Heart left ventricle (tissue), 16 donors: ENCODE measurements around the gene KLK14. TPM values are rescaled to one million over a fixed set of nuclear protein-coding genes. Genes with fewer than 3 reads are reported as not detected.

ENCODE experiments used
- ATAC-seq, 4 donors: fragments of 200-7000 bp; cut with Tn5 transposase; one replicate each; pipeline ENCODE4 v1.9.1; 2020 to 2022; ENCODE audit warnings: moderate library complexity in 4 of 4, mild to moderate bottlenecking in 3 of 4, moderate number of reproducible peaks in 1 of 4
- DNase-seq, 5 donors: peaks; one replicate each; pipeline ENCODE4 v3.0.0-alpha.2; 2020
- H3K27ac ChIP-seq, 12 donors: fragments of 200-600 bp; sonication (generic) in 4 of 12; one replicate each; pipeline versions ENCODE4 v1.5.0 to v1.8.0; 2016 to 2022; ENCODE audit warnings: mild to moderate bottlenecking in 2 of 12
- H3K27me3 ChIP-seq, 9 donors: fragments of 200-600 bp; sonication (generic) in 2 of 9; one replicate each; pipeline versions ENCODE4 v1.5.1 to v1.8.0; 2016 to 2022; ENCODE audit warnings: mild to moderate bottlenecking in 3 of 9
- H3K36me3 ChIP-seq, 9 donors: fragments of 200-600 bp; sonication (generic) in 2 of 9; one replicate each; pipeline versions ENCODE4 v1.5.0 to v1.8.0; 2018 to 2022; ENCODE audit warnings: mild to moderate bottlenecking in 2 of 9
- H3K4me1 ChIP-seq, 12 donors: fragments of 200-600 bp; sonication (generic) in 4 of 12; one replicate each; pipeline versions ENCODE4 v1.5.0 to v1.8.0; 2016 to 2022; ENCODE audit warnings: mild to moderate bottlenecking in 3 of 12
- H3K4me3 ChIP-seq, 12 donors: fragments of 200-600 bp; sonication (generic) in 4 of 12; one replicate each; pipeline versions ENCODE4 v1.5.0 to v1.8.0; 2017 to 2022; ENCODE audit warnings: mild to moderate bottlenecking in 9 of 12, moderate library complexity in 4 of 12
- H3K9me3 ChIP-seq, 12 donors: fragments of 200-600 bp; sonication (generic) in 4 of 12; one replicate each; pipeline versions ENCODE4 v1.5.0 to v1.8.0; 2016 to 2022; ENCODE audit warnings: mild to moderate bottlenecking in 1 of 12
- CTCF ChIP-seq, 12 donors: fragments of 200-600 bp; sonication (generic) in 4 of 12; IDR thresholded peaks; one replicate each; pipeline versions ENCODE4 v1.5.0 to v1.8.0; 2018 to 2022; ENCODE audit warnings: antibody characterized with exemption in 12 of 12, mild to moderate bottlenecking in 5 of 12
- POLR2A ChIP-seq, 2 donors: fragments of 450-650 bp; IDR thresholded peaks; one replicate each; pipeline ENCODE4 v1.6.1; 2017; ENCODE audit warnings: antibody characterized with exemption in 2 of 2, mild to moderate bottlenecking in 2 of 2, moderate library complexity in 2 of 2
- WGBS, 4 donors: extraction: QIAGEN DNeasy Blood & Tissue Kit in 2 of 4; methylation state at CpG; one replicate each; pipeline versions ENCODE4 v1.1.5 to v1.1.7; 2013 to 2018; 5-methylcytosine and 5-hydroxymethylcytosine counted together
- intact Hi-C, 10 donors: fragments of 100-400 bp; cut with DNase I; formaldehyde crosslinking; loops; one replicate each; pipeline versions ENCODE4 v1.11.1 to v1.14.2; 2022
- polyA plus RNA-seq, 2 donors: library from polyadenylated mRNA; stranded (reverse); fragments of 200-250 nt; gene quantifications; one replicate each; pipeline ENCODE4 v1.2.3, GENCODE V29; 2013
- total RNA-seq, 9 donors: library from RNA; depleted of rRNA in 2 of 9; stranded (reverse); fragments of >200 nt in 2 of 9; fragmentation: NEBNext Ultra II Directional in 3 of 9; extraction: Animal tissue kit (Norgen Biotek cat#: 25700) in 3 of 9; gene quantifications; one replicate each; pipeline versions ENCODE4 v1.1.0 to v1.2.4, GENCODE V29; 2016 to 2023
- donor health status: ischemic (EF 13 %, LVEDD 7.1; RV severe dilation, severe dysfunction).
- donor health status: healthy with polysubstance abuse.
- donor health status: DM: no; HTN: yes; CAD: no.
- donor health status: DM: no; HTN: no; CAD: no.
- donor health status: ischemic (EF 25% LVEDD 6.9; RV normal size, moderate dysfunction).
- donor health status: ischemic (EF 25% LVEDD 5.7; RV mildly dilated, moderate dysfunction).
- donor health status: healthy.
- donor health status: DM: yes; HTN: yes; CAD: no.
- donor health status: ischemic (EF 35%, LVEDD 5.7; RV mildly dilated, moderate dysfunction).
- donor health status: nonischemic (EF 11% LVEDD 7.7; RV severe dilation, severe dysfunction).
- donor health status: DM: yes; HTN: yes; CAD: no.
- donor health status: PGD.
- donor health status: ischemic (EF 29% LVEDD 5.4; RV normal size, mild dysfunction).
- donor health status: nonischemic (EF 23%, LVEDD 6.1; RV moderate dilation, normal function).

The KLK14 gene
- total and polyA plus RNA-seq, 11 donors = 0.17 to 0.64 (median 0.33) TPM; not detected in 4

- Histone ChIP-seq H3K27ac (peak overlapping the region in 10 of 12 donors; percentile 6 to 95 (median 33)), H3K36me3 (peaks cover 0 to 6% (median 0%) of the 10 kb centered on the region in 9 donors), H3K9me3 (no peaks in the 10 kb centered on the region), H3K4me1 (peaks cover 0 to 89% (median 4%) of the 10 kb centered on the region in 12 donors), H3K4me3 (peak overlapping the region in 1 of 12 donors; percentile 27), H3K27me3 (peaks cover 0 to 25% (median 0%) of the 10 kb centered on the region in 9 donors)
- TF ChIP-seq POLR2A (IDR thresholded peaks at IDR 0.05) = no peak
- TF ChIP-seq CTCF (IDR thresholded peaks at IDR 0.05) = no peak
- 82 to 90% (median 87%) methylated on average over 7 of the region's 7 CpGs for WGBS, 4 donors
- intact Hi-C loops = no loop called here
- ATAC-seq = no peak
- DNase-seq = no peak
Observed at GRCh38 chr19:51128227-51128626, 45.5 kb upstream of the KLK14 start.

DNA sequence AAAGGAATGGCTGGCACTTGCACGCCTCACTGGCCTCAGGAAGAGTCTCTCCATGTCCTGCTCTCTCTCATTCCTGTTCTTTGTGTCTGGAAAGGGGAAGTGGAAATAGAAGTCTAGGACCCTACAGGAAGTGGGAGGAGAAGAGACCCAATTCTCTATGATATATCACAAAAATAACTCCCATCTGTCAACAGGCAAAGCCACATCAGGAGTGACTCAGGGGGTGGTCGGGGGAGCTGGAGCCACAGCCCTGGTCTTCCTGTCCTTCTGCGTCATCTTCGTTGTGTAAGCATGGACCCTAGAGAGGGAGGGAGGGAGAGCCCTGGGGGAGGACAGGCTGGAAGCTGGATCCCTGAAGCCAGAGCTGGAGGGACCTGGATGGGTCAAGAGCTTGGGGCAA, 45.1 kb upstream of the KLK14 start:
- Histone ChIP-seq H3K27me3 (peaks cover 0 to 26% (median 0%) of the 10 kb centered on the region in 9 donors), H3K4me3 (peak overlapping the region in 1 of 12 donors; percentile 60), H3K4me1 (peaks cover 0 to 91% (median 4%) of the 10 kb centered on the region in 12 donors), H3K27ac (peak overlapping the region in 9 of 12 donors; percentile 6 to 95 (median 34)), H3K9me3 (no peaks in the 10 kb centered on the region), H3K36me3 (peaks cover 0 to 6% (median 0%) of the 10 kb centered on the region in 9 donors)
- TF ChIP-seq POLR2A (IDR thresholded peaks at IDR 0.05) (no peak), CTCF (IDR thresholded peaks at IDR 0.05) (no peak)
- DNase-seq = peak in 4 of 5 donors; percentile 41 to 72 (median 62)
- intact Hi-C loops = no loop called here
- peak; percentile 33 to 64 (median 46) for ATAC-seq
- 41 to 66% (median 44%) methylated on average over 4 of the region's 4 CpGs for WGBS, 4 donors

DNA sequence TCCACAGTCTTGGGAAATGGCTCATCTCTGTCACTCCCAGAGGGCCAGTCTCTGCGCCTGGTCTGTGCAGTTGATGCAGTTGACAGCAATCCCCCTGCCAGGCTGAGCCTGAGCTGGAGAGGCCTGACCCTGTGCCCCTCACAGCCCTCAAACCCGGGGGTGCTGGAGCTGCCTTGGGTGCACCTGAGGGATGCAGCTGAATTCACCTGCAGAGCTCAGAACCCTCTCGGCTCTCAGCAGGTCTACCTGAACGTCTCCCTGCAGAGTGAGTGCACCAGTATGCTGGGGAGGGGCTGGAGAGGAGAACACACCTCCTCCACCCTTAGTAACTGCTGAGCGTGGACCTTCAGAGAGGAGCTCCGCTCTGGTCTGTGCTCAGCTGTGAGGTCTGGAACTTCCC, 44.3 kb upstream of the KLK14 start:
- intact Hi-C loops = no loop called here
- Histone ChIP-seq H3K27me3 (peaks cover 0 to 30% (median 0%) of the 10 kb centered on the region in 9 donors), H3K27ac (peak overlapping the region in 6 of 12 donors; percentile 6 to 95 (median 14)), H3K4me3 (peak overlapping the region in 3 of 12 donors; percentile 10 to 60 (median 18)), H3K9me3 (no peaks in the 10 kb centered on the region), H3K4me1 (peaks cover 0 to 88% (median 2%) of the 10 kb centered on the region in 12 donors), H3K36me3 (peaks cover 0 to 6% (median 0%) of the 10 kb centered on the region in 9 donors)
- ATAC-seq = no peak
- no peak for DNase-seq
- TF ChIP-seq POLR2A (IDR thresholded peaks at IDR 0.05) (no peak), CTCF (IDR thresholded peaks at IDR 0.05) (no peak)
- 58 to 90% (median 69%) methylated on average over 2 to 6 of the region's 6 CpGs for WGBS, 4 donors

GRCh38 chr19:51125421-51126075, 42.9 kb upstream of the KLK14 start:
- WGBS, 4 donors = 89 to 92% (median 91%) methylated on average over 7 to 16 of the region's 16 CpGs
- intact Hi-C loops = no loop called here
- Histone ChIP-seq H3K36me3 (peaks cover 0 to 6% (median 0%) of the 10 kb centered on the region in 9 donors), H3K27ac (peak overlapping the region in 10 of 12 donors; percentile 4 to 95 (median 37)), H3K27me3 (peaks cover 0 to 30% (median 0%) of the 10 kb centered on the region in 9 donors), H3K4me3 (peak overlapping the region in 9 of 12 donors; percentile 5 to 60 (median 24)), H3K9me3 (no peaks in the 10 kb centered on the region), H3K4me1 (peaks cover 0 to 88% (median 0%) of the 10 kb centered on the region in 12 donors)
- ATAC-seq (no peak), DNase-seq (no peak)
- TF ChIP-seq CTCF (IDR thresholded peaks at IDR 0.05) (no peak), POLR2A (IDR thresholded peaks at IDR 0.05) (no peak)
